ENCODE results near the gene BICD2. TPM values are rescaled to one million over a fixed set of nuclear protein-coding genes. Genes with fewer than 3 reads are reported as not detected.
A peak's percentile ranks its signal among the peaks of the same experiment; 100 is the strongest.

Gene BICD2
- total and polyA plus RNA-seq, 10 of the 15 experiments (the other 5 are each of a cell fraction or from before 2014, with no cell fraction given), result 5.3 to 25.5 (median 14.4) TPM

DNA sequence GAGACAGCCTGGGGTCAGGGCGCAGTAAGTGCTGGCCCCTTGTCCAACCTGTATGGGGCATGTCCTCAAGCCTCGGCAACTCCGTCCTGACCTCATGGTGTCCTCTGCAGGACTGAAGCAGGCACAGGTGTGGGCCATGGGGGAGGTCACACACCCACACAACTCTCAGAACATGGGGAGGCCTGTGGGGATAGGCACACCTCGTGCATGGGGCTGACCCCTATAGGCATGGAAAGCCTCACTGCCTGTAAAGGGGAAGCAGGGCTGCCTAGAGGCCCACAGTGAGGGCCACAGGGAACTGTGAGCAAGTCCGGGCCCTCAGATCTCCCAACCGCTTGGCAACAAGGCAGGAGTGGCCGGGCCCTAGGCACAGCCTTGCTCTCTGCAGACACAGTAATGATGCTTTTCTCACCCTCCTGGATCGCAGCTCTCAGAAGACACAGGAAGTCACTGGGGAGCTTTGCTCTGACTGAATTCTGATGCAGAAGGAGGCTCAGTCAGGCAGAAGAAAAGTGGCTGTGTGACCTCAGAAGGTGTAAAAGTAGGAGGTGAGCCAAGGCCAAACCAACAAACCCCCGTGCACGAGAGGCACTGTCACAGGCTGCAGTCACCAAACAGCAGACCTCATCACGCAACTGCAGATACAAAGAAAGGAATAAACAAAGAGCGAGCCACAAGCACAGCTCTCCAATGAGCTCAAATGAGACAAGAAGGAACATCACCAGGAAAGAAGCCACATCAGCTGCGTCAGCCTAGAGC, 100.1 kb downstream of the BICD2 start (continued):
- 0 out of 2 replicates have a peak, but pooled peaks have one; percentile 32 for TF ChIP-seq NBN (IDR thresholded peaks at IDR 0.05)
- TF ChIP-seq EGR1 (IDR thresholded peaks at IDR 0.05; ENCODE audit: borderline replicate concordance in 1 of 2, low read depth in 2 of 2, low read length in 2 of 2), result 0 out of 3 replicates have a peak, but pooled peaks of 1 of the 2 experiments have one; percentile 17
- TF ChIP-seq EP300 (IDR thresholded peaks at IDR 0.05; ENCODE audit: borderline replicate concordance in 1 of 2, control insufficient read depth in 1 of 2, low read depth in 2 of 2, low read length in 2 of 2), result no peak
- no peak for TF ChIP-seq SREBF1 (IDR thresholded peaks at IDR 0.05; ENCODE audit: low read length)
- TF ChIP-seq RFX5 (IDR thresholded peaks at IDR 0.05; ENCODE audit: low read depth, low read length), result no peak
- no peak for TF ChIP-seq YY1 (IDR thresholded peaks at IDR 0.05; ENCODE audit: low read depth, low read length)
- no peak for TF ChIP-seq ZNF592 (IDR thresholded peaks at IDR 0.05)
- TF ChIP-seq, protein P1, sequence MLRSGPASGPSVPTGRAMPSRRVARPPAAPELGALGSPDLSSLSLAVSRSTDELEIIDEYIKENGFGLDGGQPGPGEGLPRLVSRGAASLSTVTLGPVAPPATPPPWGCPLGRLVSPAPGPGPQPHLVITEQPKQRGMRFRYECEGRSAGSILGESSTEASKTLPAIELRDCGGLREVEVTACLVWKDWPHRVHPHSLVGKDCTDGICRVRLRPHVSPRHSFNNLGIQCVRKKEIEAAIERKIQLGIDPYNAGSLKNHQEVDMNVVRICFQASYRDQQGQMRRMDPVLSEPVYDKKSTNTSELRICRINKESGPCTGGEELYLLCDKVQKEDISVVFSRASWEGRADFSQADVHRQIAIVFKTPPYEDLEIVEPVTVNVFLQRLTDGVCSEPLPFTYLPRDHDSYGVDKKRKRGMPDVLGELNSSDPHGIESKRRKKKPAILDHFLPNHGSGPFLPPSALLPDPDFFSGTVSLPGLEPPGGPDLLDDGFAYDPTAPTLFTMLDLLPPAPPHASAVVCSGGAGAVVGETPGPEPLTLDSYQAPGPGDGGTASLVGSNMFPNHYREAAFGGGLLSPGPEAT (IDR thresholded peaks at IDR 0.05; ENCODE audit: low read depth), result no peak
- no peak for TF ChIP-seq SP1 (IDR thresholded peaks at IDR 0.05; ENCODE audit: low read depth, low read length)
- TF ChIP-seq ASH2L (IDR thresholded peaks at IDR 0.05; ENCODE audit: borderline replicate concordance, low read depth), result no peak
- no peak for TF ChIP-seq ZNF217 (IDR thresholded peaks at IDR 0.05)
- TF ChIP-seq CBX3 (IDR thresholded peaks at IDR 0.05; ENCODE audit: borderline replicate concordance, low read depth), result no peak
- TF ChIP-seq SUZ12 (IDR thresholded peaks at IDR 0.05; ENCODE audit: unreplicated experiment), result no peak
- no peak for TF ChIP-seq ZBED1 (IDR thresholded peaks at IDR 0.05; ENCODE audit: borderline replicate concordance)
- TF ChIP-seq, protein P2, sequence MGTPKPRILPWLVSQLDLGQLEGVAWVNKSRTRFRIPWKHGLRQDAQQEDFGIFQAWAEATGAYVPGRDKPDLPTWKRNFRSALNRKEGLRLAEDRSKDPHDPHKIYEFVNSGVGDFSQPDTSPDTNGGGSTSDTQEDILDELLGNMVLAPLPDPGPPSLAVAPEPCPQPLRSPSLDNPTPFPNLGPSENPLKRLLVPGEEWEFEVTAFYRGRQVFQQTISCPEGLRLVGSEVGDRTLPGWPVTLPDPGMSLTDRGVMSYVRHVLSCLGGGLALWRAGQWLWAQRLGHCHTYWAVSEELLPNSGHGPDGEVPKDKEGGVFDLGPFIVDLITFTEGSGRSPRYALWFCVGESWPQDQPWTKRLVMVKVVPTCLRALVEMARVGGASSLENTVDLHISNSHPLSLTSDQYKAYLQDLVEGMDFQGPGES (IDR thresholded peaks at IDR 0.05), result no peak
- no peak for TF ChIP-seq ZZZ3 (IDR thresholded peaks at IDR 0.05; ENCODE audit: control insufficient read depth, insufficient read length, low read depth)
- TF ChIP-seq RBBP5 (conservative IDR thresholded peaks at IDR 0.05), result no peak
- TF ChIP-seq NRF1 (conservative IDR thresholded peaks at IDR 0.05; ENCODE audit: low read depth, low read length), result no peak
- TF ChIP-seq, protein P3, sequence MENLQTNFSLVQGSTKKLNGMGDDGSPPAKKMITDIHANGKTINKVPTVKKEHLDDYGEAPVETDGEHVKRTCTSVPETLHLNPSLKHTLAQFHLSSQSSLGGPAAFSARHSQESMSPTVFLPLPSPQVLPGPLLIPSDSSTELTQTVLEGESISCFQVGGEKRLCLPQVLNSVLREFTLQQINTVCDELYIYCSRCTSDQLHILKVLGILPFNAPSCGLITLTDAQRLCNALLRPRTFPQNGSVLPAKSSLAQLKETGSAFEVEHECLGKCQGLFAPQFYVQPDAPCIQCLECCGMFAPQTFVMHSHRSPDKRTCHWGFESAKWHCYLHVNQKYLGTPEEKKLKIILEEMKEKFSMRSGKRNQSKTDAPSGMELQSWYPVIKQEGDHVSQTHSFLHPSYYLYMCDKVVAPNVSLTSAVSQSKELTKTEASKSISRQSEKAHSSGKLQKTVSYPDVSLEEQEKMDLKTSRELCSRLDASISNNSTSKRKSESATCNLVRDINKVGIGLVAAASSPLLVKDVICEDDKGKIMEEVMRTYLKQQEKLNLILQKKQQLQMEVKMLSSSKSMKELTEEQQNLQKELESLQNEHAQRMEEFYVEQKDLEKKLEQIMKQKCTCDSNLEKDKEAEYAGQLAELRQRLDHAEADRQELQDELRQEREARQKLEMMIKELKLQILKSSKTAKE (IDR thresholded peaks at IDR 0.05; ENCODE audit: low read depth, poor library complexity, severe bottlenecking), result no peak
- no peak for TF ChIP-seq PAX8 (IDR thresholded peaks at IDR 0.05)
- TF ChIP-seq IKZF1 (conservative IDR thresholded peaks at IDR 0.05), result no peak
- no peak for TF ChIP-seq RUNX3 (IDR thresholded peaks at IDR 0.05; ENCODE audit: low read length)
- TF ChIP-seq KLF5 (IDR thresholded peaks at IDR 0.05; ENCODE audit: partially characterized antibody), result no peak
